Measurements from ENCODE around the gene CEACAM3. TPM values are rescaled to one million over a fixed set of nuclear protein-coding genes. Genes with fewer than 3 reads are reported as not detected.

Gene CEACAM3
- total RNA-seq, 4 donors from 2014 or later = 0.64 TPM; not detected in 3

- Histone ChIP-seq H3K27me3 (peaks cover 13% of the 10 kb centered on the region), H3K27ac (no peak overlapping the region), H3K4me3 (no peak overlapping the region), H3K36me3 (no peaks in the 10 kb centered on the region), H3K9me3 (no peaks in the 10 kb centered on the region), H3K4me1 (no peaks in the 10 kb centered on the region)
- WGBS = 70% methylated on average over 2 of the region's 4 CpGs
- no peak for DNase-seq (ENCODE audit: low spot score in 2 of 2)
- TF ChIP-seq EP300 (IDR thresholded peaks at IDR 0.05) (no peak), CTCF (IDR thresholded peaks at IDR 0.05) (no peak), POLR2A (IDR thresholded peaks at IDR 0.05) (no peak), POLR2AphosphoS5 (IDR thresholded peaks at IDR 0.05) (no peak)
Observed at GRCh38 chr19:41810301-41810700, 13.9 kb downstream of the CEACAM3 start.

GRCh38 chr19:41811036-41811435 lies 14.6 kb downstream of the CEACAM3 start:
- no peak for DNase-seq (ENCODE audit: low spot score in 2 of 2)
- WGBS = 49% methylated on average over 3 of the region's 3 CpGs
- Histone ChIP-seq H3K9me3 (no peaks in the 10 kb centered on the region), H3K27me3 (peaks cover 13% of the 10 kb centered on the region), H3K4me3 (no peak overlapping the region), H3K36me3 (no peaks in the 10 kb centered on the region), H3K27ac (no peak overlapping the region), H3K4me1 (no peaks in the 10 kb centered on the region)
- TF ChIP-seq POLR2AphosphoS5 (IDR thresholded peaks at IDR 0.05) = no peak
- no peak for TF ChIP-seq POLR2A (IDR thresholded peaks at IDR 0.05)
- no peak for TF ChIP-seq CTCF (IDR thresholded peaks at IDR 0.05)
- TF ChIP-seq EP300 (IDR thresholded peaks at IDR 0.05) = no peak

GRCh38 chr19:41811981-41812380 lies 15.6 kb downstream of the CEACAM3 start:
- Histone ChIP-seq H3K36me3 (no peaks in the 10 kb centered on the region), H3K27me3 (peaks cover 13% of the 10 kb centered on the region), H3K4me3 (no peak overlapping the region), H3K9me3 (no peaks in the 10 kb centered on the region), H3K27ac (no peak overlapping the region), H3K4me1 (no peaks in the 10 kb centered on the region)
- TF ChIP-seq POLR2A (IDR thresholded peaks at IDR 0.05) (no peak), EP300 (IDR thresholded peaks at IDR 0.05) (no peak), POLR2AphosphoS5 (IDR thresholded peaks at IDR 0.05) (no peak), CTCF (IDR thresholded peaks at IDR 0.05) (no peak)
- 67% methylated on average over 3 of the region's 3 CpGs for WGBS
- no peak for DNase-seq (ENCODE audit: low spot score in 2 of 2)

GRCh38 chr19:41813911-41814310 lies 17.5 kb downstream of the CEACAM3 start:
- Histone ChIP-seq H3K36me3 (no peaks in the 10 kb centered on the region), H3K4me1 (no peaks in the 10 kb centered on the region), H3K27ac (no peak overlapping the region), H3K9me3 (no peaks in the 10 kb centered on the region), H3K27me3 (peaks cover 13% of the 10 kb centered on the region), H3K4me3 (no peak overlapping the region)
- peak in 1 of 2 donors; percentile 26 for DNase-seq (ENCODE audit: low spot score in 2 of 2)
- WGBS = 52% methylated on average over 4 of the region's 4 CpGs
- TF ChIP-seq POLR2A (IDR thresholded peaks at IDR 0.05) (no peak), POLR2AphosphoS5 (IDR thresholded peaks at IDR 0.05) (no peak), CTCF (IDR thresholded peaks at IDR 0.05) (no peak), EP300 (IDR thresholded peaks at IDR 0.05) (no peak)

GRCh38 chr19:41815301-41815700 lies 18.9 kb downstream of the CEACAM3 start:
- H3K4me3 ChIP-seq = no peak overlapping the region
- TF ChIP-seq CTCF (IDR thresholded peaks at IDR 0.05) (no peak), POLR2AphosphoS5 (IDR thresholded peaks at IDR 0.05) (no peak), EP300 (IDR thresholded peaks at IDR 0.05) (no peak), POLR2A (IDR thresholded peaks at IDR 0.05) (no peak)
- peaks cover 3% of the 10 kb centered on the region for H3K27me3 ChIP-seq
- H3K4me1 ChIP-seq = no peaks in the 10 kb centered on the region
- H3K27ac ChIP-seq = no peak overlapping the region
- no peaks in the 10 kb centered on the region for H3K36me3 ChIP-seq
- no peaks in the 10 kb centered on the region for H3K9me3 ChIP-seq
- 68% methylated on average over 4 of the region's 4 CpGs for WGBS
- DNase-seq (ENCODE audit: low spot score in 2 of 2) = no peak
